BLaER1 treated with 17β-estradiol and CSF1 and Interleukin-3, amounts not matched to agents 10 nM and 100 nM (cell line): ENCODE data around the gene SEC62.

Experiments used
- H3K27ac ChIP-seq, 11 experiments: shearing (Covaris generic); formaldehyde crosslinking; 2 replicates each; pipeline ENCODE4 v1.8.1; 2022
- H3K27me3 ChIP-seq, 11 experiments: shearing (Covaris generic); formaldehyde crosslinking; 2 replicates each; pipeline ENCODE4 v1.8.1; 2022
- H3K36me3 ChIP-seq, 11 experiments: shearing (Covaris generic); formaldehyde crosslinking; 2 replicates each; pipeline ENCODE4 v1.8.1; 2022
- H3K4me1 ChIP-seq, 10 experiments: shearing (Covaris generic); formaldehyde crosslinking; 2 replicates each; pipeline ENCODE4 v1.8.1; 2022
- H3K4me2 ChIP-seq, 11 experiments: shearing (Covaris generic); formaldehyde crosslinking; 2 replicates each; pipeline ENCODE4 v1.8.1; 2022
- H3K4me3 ChIP-seq, 10 experiments: shearing (Covaris generic); formaldehyde crosslinking; 2 replicates each; pipeline ENCODE4 v1.8.1; 2022
- H3K9ac ChIP-seq, 11 experiments: shearing (Covaris generic); formaldehyde crosslinking; 2 replicates each; pipeline ENCODE4 v1.8.1; 2022
- H3K9me3 ChIP-seq, 11 experiments: shearing (Covaris generic); formaldehyde crosslinking; replicated peaks in 1 of 11; 2 replicates each; pipeline ENCODE4 v1.8.1; 2022
- H4K20me1 ChIP-seq, 11 experiments: shearing (Covaris generic); formaldehyde crosslinking; 2 replicates each; pipeline ENCODE4 v1.8.1; 2022
- Cebpa-rat ChIP-seq, 11 experiments: shearing (Covaris generic); IDR thresholded peaks; 2 replicates each; pipeline ENCODE4 v1.8.1; 2022

Gene SEC62

GRCh38 chr3:169971522-169971921, 4.9 kb downstream of the SEC62 start:
- H3K4me3 ChIP-seq, result no peak overlapping the region
- TF ChIP-seq Cebpa-rat (IDR thresholded peaks at IDR 0.05), result peak in 4 of 11 experiments; percentile 45 to 90 (median 56); a peak in 6 of 22 replicates
- H3K9me3 ChIP-seq, result no peaks in the 10 kb centered on the region
- peaks cover 50 to 74% (median 68%) of the 10 kb centered on the region in 11 experiments for H3K36me3 ChIP-seq
- H3K27me3 ChIP-seq, result no peaks in the 10 kb centered on the region
- H3K27ac ChIP-seq, result no peak overlapping the region
- no peak overlapping the region for H3K9ac ChIP-seq
- H3K4me2 ChIP-seq, result 0 out of 22 replicates have a peak overlapping the region, but pooled peaks of 1 of the 11 experiments have one; percentile 3
- peaks cover 51 to 96% (median 91%) of the 10 kb centered on the region in 11 experiments for H4K20me1 ChIP-seq
- peaks cover 8 to 48% (median 29%) of the 10 kb centered on the region in 10 experiments for H3K4me1 ChIP-seq

- H3K4me2 ChIP-seq, result no peak overlapping the region
- no peak for TF ChIP-seq Cebpa-rat (IDR thresholded peaks at IDR 0.05)
- no peaks in the 10 kb centered on the region for H3K27me3 ChIP-seq
- peaks cover 0 to 2% (median 0%) of the 10 kb centered on the region in 11 experiments; a peak in 1 of 22 replicates for H3K9me3 ChIP-seq
- H3K4me3 ChIP-seq, result no peak overlapping the region
- H3K27ac ChIP-seq, result peak overlapping the region in 1 of 11 experiments; percentile 7; a peak in 1 of 22 replicates
- H4K20me1 ChIP-seq, result peaks cover 3 to 40% (median 14%) of the 10 kb centered on the region in 11 experiments; a peak in 16 of 22 replicates
- H3K36me3 ChIP-seq, result peaks cover 94 to 100% (median 100%) of the 10 kb centered on the region in 11 experiments
- H3K4me1 ChIP-seq, result peaks cover 8 to 17% (median 12%) of the 10 kb centered on the region in 10 experiments; a peak in 19 of 20 replicates
- H3K9ac ChIP-seq, result no peak overlapping the region
Observed at GRCh38 chr3:169980055-169980454, 13.4 kb downstream of the SEC62 start.

DNA sequence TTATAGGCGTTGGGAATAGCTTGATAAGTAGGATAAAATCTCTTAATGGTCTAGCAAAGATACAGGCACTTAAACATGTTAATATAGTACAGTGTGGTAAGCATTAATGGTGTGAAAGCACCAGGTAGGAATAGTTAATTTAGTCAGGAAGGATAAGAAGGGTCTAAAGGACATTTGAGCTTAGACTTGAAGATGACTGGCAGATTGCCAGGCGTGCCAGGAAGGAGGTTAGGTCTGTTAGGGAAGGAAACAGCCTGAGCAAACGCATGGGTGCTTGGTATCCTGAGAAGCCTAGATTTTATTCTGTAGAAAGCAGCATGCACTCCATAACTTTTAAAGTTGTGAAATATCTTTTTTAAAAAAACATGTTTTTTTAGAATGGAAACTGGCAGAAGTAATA, 17.7 kb downstream of the SEC62 start:
- Histone ChIP-seq H3K27me3 (no peaks in the 10 kb centered on the region), H3K4me3 (no peak overlapping the region), H3K27ac (peak overlapping the region in 2 of 11 experiments; percentile 25 to 40; a peak in 4 of 22 replicates), H3K9me3 (peaks cover 0 to 4% (median 0%) of the 10 kb centered on the region in 11 experiments; a peak in 1 of 22 replicates), H4K20me1 (peaks cover 0 to 17% (median 0%) of the 10 kb centered on the region in 11 experiments; a peak in 3 of 22 replicates), H3K36me3 (peaks cover 93 to 100% (median 99%) of the 10 kb centered on the region in 11 experiments), H3K9ac (no peak overlapping the region), H3K4me2 (peak overlapping the region in 8 of 11 experiments; percentile 3 to 61 (median 32); a peak in 12 of 22 replicates), H3K4me1 (peaks cover 8 to 20% (median 14%) of the 10 kb centered on the region in 10 experiments; a peak in 19 of 20 replicates)
- TF ChIP-seq Cebpa-rat (IDR thresholded peaks at IDR 0.05), result peak in 1 of 11 experiments; percentile 45; a peak in 1 of 22 replicates

DNA sequence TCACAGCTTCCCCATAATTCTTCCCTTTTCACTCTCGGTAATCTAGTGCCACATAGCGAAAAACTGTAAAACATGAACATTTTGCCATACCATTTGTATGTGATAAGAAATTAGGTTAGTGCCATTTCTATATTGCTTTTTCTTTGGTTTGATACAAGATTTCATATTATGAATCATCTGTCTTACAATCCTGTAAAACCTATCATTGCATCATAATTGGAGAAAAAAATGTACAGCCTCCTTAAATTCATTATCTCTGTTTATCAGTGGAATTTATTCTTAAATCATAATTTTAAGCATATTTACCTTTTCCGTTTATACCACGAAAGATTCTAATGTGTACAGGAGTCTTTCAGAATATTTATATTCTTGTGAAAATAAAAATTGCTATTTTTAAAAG, 23.8 kb downstream of the SEC62 start:
- H3K36me3 ChIP-seq, result peaks cover 66 to 98% (median 95%) of the 10 kb centered on the region in 11 experiments
- H3K27ac ChIP-seq, result no peak overlapping the region
- no peaks in the 10 kb centered on the region for H3K9me3 ChIP-seq
- no peak overlapping the region for H3K4me3 ChIP-seq
- peaks cover 0 to 11% (median 4%) of the 10 kb centered on the region in 10 experiments; a peak in 8 of 20 replicates for H3K4me1 ChIP-seq
- H3K27me3 ChIP-seq, result no peaks in the 10 kb centered on the region
- no peak overlapping the region for H3K4me2 ChIP-seq
- no peak overlapping the region for H3K9ac ChIP-seq
- H4K20me1 ChIP-seq, result peaks cover 0 to 20% (median 0%) of the 10 kb centered on the region in 11 experiments; a peak in 4 of 22 replicates
- TF ChIP-seq Cebpa-rat (IDR thresholded peaks at IDR 0.05), result no peak

- Histone ChIP-seq H3K4me1 (peaks cover 0 to 11% (median 4%) of the 10 kb centered on the region in 10 experiments; a peak in 8 of 20 replicates), H3K27me3 (no peaks in the 10 kb centered on the region), H3K9me3 (no peaks in the 10 kb centered on the region), H3K27ac (no peak overlapping the region; a peak in 2 of 22 replicates), H3K4me2 (peak overlapping the region in 1 of 11 experiments; percentile 32; a peak in 1 of 22 replicates), H3K9ac (no peak overlapping the region), H3K36me3 (peaks cover 64 to 97% (median 94%) of the 10 kb centered on the region in 11 experiments), H3K4me3 (no peak overlapping the region), H4K20me1 (peaks cover 0 to 20% (median 0%) of the 10 kb centered on the region in 11 experiments; a peak in 5 of 22 replicates)
- TF ChIP-seq Cebpa-rat (IDR thresholded peaks at IDR 0.05), result no peak
Observed at GRCh38 chr3:169992156-169992555, 25.5 kb downstream of the SEC62 start.

GRCh38 chr3:169992781-169993180, 26.2 kb downstream of the SEC62 start:
- peak overlapping the region in 4 of 11 experiments; percentile 3 to 32 (median 10); a peak in 4 of 22 replicates for H3K4me2 ChIP-seq
- H4K20me1 ChIP-seq, result peaks cover 0 to 20% (median 0%) of the 10 kb centered on the region in 11 experiments; a peak in 5 of 22 replicates
- H3K27me3 ChIP-seq, result no peaks in the 10 kb centered on the region
- no peaks in the 10 kb centered on the region for H3K9me3 ChIP-seq
- H3K9ac ChIP-seq, result no peak overlapping the region
- peaks cover 58 to 96% (median 89%) of the 10 kb centered on the region in 11 experiments for H3K36me3 ChIP-seq
- peak overlapping the region in 1 of 11 experiments; percentile 24; a peak in 3 of 22 replicates for H3K27ac ChIP-seq
- H3K4me1 ChIP-seq, result peaks cover 0 to 11% (median 4%) of the 10 kb centered on the region in 10 experiments; a peak in 8 of 20 replicates
- H3K4me3 ChIP-seq, result no peak overlapping the region
- TF ChIP-seq Cebpa-rat (IDR thresholded peaks at IDR 0.05), result no peak

GRCh38 chr3:169993761-169994160, 27.2 kb downstream of the SEC62 start:
- Histone ChIP-seq H3K27ac (no peak overlapping the region), H4K20me1 (peaks cover 0 to 20% (median 0%) of the 10 kb centered on the region in 11 experiments; a peak in 5 of 22 replicates), H3K36me3 (peaks cover 59 to 91% (median 79%) of the 10 kb centered on the region in 11 experiments), H3K4me3 (no peak overlapping the region), H3K9ac (no peak overlapping the region), H3K9me3 (no peaks in the 10 kb centered on the region), H3K4me1 (peaks cover 0 to 13% (median 5%) of the 10 kb centered on the region in 10 experiments; a peak in 10 of 20 replicates), H3K4me2 (no peak overlapping the region), H3K27me3 (no peaks in the 10 kb centered on the region)
- TF ChIP-seq Cebpa-rat (IDR thresholded peaks at IDR 0.05), result no peak

GRCh38 chr3:169996063-169996462, 29.5 kb downstream of the SEC62 start:
- Histone ChIP-seq H3K4me3 (no peak overlapping the region), H4K20me1 (peaks cover 0 to 15% (median 0%) of the 10 kb centered on the region in 11 experiments; a peak in 5 of 22 replicates), H3K36me3 (peaks cover 45 to 83% (median 63%) of the 10 kb centered on the region in 11 experiments), H3K4me2 (no peak overlapping the region), H3K9ac (no peak overlapping the region), H3K27ac (no peak overlapping the region), H3K4me1 (peaks cover 0 to 17% (median 7%) of the 10 kb centered on the region in 10 experiments; a peak in 12 of 20 replicates), H3K27me3 (no peaks in the 10 kb centered on the region), H3K9me3 (peaks cover 0 to 9% (median 0%) of the 10 kb centered on the region in 11 experiments; a peak in 2 of 22 replicates)
- no peak for TF ChIP-seq Cebpa-rat (IDR thresholded peaks at IDR 0.05)

DNA sequence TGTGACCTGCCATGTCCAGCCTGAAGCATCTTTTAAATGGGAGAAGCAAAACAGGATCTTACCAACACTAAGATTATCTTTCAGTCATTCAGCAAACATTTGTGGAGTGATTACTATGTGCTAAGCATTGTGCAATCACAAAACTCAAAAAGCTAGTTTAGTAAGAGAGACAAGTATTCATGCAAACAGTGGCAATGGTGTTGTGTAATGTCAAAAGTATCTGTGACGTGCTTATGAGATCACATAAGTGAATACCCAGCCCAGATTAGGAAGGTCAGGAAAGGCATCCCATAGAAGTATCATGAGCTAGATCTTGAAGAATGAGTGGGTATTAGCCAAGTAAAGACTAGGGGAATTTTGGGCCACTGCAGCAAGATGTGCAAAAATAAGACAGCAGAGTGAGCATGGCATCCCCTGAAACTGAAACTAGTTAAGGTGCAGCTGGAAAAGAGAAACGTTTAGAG, 32.1 kb downstream of the SEC62 start:
- Histone ChIP-seq H3K36me3 (peaks cover 29 to 57% (median 37%) of the 10 kb centered on the region in 11 experiments; a peak in 21 of 22 replicates), H3K4me1 (peaks cover 21 to 33% (median 28%) of the 10 kb centered on the region in 10 experiments), H3K27me3 (no peaks in the 10 kb centered on the region), H4K20me1 (peaks cover 0 to 2% (median 0%) of the 10 kb centered on the region in 11 experiments; a peak in 2 of 22 replicates), H3K9me3 (peaks cover 0 to 9% (median 0%) of the 10 kb centered on the region in 11 experiments; a peak in 2 of 22 replicates), H3K27ac (no peak overlapping the region), H3K4me2 (0 out of 22 replicates have a peak overlapping the region, but pooled peaks of 1 of the 11 experiments have one; percentile 2), H3K4me3 (no peak overlapping the region), H3K9ac (no peak overlapping the region)
- TF ChIP-seq Cebpa-rat (IDR thresholded peaks at IDR 0.05), result peak in 4 of 11 experiments; percentile 40 to 63 (median 57); a peak in 4 of 22 replicates
